ENCODE measurements around the gene PON3. TPM values are rescaled to one million over a fixed set of nuclear protein-coding genes. Genes with fewer than 3 reads are reported as not detected.

PON3 gene
- total and polyA plus RNA-seq, 2 of the 4 experiments (the other 2 are of a cell fraction) = not detected

DNA sequence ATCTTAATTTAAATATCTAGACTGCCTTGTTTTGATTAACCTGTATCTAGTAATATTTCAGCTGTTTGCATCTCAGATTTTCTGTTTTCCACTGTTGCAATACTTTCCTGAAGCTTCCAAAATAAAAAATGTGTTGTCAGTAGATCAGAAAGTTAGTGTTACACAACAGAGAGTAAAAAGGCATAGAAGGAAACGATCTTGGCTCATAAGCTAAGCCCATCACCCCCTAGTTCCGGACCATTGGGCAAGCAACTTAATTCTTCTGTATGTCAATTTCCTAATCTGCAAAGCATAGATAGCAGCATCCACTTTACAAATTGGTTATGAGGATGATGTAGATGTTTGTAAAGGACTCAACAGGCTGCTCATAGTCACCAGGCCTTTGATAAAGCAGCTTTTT, 4.4 kb downstream of the PON3 start:
- no peak for TF ChIP-seq CHD1 (IDR thresholded peaks at IDR 0.05; ENCODE audit: low read depth, low read length)
- TF ChIP-seq MAZ (IDR thresholded peaks at IDR 0.05; ENCODE audit: borderline replicate concordance, low read depth, low read length) = no peak
- no peak for TF ChIP-seq NFE2L2 (IDR thresholded peaks at IDR 0.05; ENCODE audit: low read depth, low read length)
- TF ChIP-seq SMC3 (IDR thresholded peaks at IDR 0.05; ENCODE audit: low read depth, low read length) = no peak
- no peak for TF ChIP-seq CEBPB (IDR thresholded peaks at IDR 0.05; ENCODE audit: low read depth, low read length)
- no peak for TF ChIP-seq RAD21 (IDR thresholded peaks at IDR 0.05; ENCODE audit: low read length)
- no peak for TF ChIP-seq MXI1 (IDR thresholded peaks at IDR 0.05; ENCODE audit: borderline replicate concordance, low read depth, low read length)
- TF ChIP-seq, protein P1, sequence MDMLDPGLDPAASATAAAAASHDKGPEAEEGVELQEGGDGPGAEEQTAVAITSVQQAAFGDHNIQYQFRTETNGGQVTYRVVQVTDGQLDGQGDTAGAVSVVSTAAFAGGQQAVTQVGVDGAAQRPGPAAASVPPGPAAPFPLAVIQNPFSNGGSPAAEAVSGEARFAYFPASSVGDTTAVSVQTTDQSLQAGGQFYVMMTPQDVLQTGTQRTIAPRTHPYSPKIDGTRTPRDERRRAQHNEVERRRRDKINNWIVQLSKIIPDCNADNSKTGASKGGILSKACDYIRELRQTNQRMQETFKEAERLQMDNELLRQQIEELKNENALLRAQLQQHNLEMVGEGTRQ (IDR thresholded peaks at IDR 0.05; ENCODE audit: low read depth, low read length) = no peak
- no peak for TF ChIP-seq FOS (IDR thresholded peaks at IDR 0.05; ENCODE audit: low read depth, low read length)
- TF ChIP-seq, protein P2, sequence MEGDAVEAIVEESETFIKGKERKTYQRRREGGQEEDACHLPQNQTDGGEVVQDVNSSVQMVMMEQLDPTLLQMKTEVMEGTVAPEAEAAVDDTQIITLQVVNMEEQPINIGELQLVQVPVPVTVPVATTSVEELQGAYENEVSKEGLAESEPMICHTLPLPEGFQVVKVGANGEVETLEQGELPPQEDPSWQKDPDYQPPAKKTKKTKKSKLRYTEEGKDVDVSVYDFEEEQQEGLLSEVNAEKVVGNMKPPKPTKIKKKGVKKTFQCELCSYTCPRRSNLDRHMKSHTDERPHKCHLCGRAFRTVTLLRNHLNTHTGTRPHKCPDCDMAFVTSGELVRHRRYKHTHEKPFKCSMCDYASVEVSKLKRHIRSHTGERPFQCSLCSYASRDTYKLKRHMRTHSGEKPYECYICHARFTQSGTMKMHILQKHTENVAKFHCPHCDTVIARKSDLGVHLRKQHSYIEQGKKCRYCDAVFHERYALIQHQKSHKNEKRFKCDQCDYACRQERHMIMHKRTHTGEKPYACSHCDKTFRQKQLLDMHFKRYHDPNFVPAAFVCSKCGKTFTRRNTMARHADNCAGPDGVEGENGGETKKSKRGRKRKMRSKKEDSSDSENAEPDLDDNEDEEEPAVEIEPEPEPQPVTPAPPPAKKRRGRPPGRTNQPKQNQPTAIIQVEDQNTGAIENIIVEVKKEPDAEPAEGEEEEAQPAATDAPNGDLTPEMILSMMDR (conservative IDR thresholded peaks at IDR 0.05; ENCODE audit: low read depth, low read length) = no peak
- no peak for TF ChIP-seq RFX5 (IDR thresholded peaks at IDR 0.05; ENCODE audit: low read depth, low read length)
- TF ChIP-seq MAFK (IDR thresholded peaks at IDR 0.05; ENCODE audit: low read depth, low read length) = no peak
- TF ChIP-seq POLR2A (IDR thresholded peaks at IDR 0.05; ENCODE audit: low read depth, low read length) = no peak
- TF ChIP-seq, protein P3, sequence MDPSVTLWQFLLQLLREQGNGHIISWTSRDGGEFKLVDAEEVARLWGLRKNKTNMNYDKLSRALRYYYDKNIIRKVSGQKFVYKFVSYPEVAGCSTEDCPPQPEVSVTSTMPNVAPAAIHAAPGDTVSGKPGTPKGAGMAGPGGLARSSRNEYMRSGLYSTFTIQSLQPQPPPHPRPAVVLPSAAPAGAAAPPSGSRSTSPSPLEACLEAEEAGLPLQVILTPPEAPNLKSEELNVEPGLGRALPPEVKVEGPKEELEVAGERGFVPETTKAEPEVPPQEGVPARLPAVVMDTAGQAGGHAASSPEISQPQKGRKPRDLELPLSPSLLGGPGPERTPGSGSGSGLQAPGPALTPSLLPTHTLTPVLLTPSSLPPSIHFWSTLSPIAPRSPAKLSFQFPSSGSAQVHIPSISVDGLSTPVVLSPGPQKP (IDR thresholded peaks at IDR 0.05; ENCODE audit: borderline replicate concordance, low read depth, low read length) = no peak
- TF ChIP-seq BHLHE40 (IDR thresholded peaks at IDR 0.05; ENCODE audit: low read depth, low read length) = no peak
- TF ChIP-seq RCOR1 (IDR thresholded peaks at IDR 0.05; ENCODE audit: insufficient replicate concordance, low read length) = no peak
- in situ Hi-C loops (cut with MboI; ENCODE audit: low sequenced_read_pairs) = no loop called here
- H2AK9ac ChIP-seq (replicated peaks; ENCODE audit: low read depth, low read length, poor library complexity) = no peak overlapping the region
- H3K9ac ChIP-seq (ENCODE audit: low read depth, low read length) = no peak overlapping the region
- dilution Hi-C loops (cut with HindIII; ENCODE audit: low sequenced_read_pairs, unreplicated experiment) = no loop called here
- no peaks in the 10 kb centered on the region for H3K9me1 ChIP-seq (ENCODE audit: insufficient read depth, low read length)
- no peak overlapping the region for H3K4me2 ChIP-seq (ENCODE audit: low read depth, low read length)
- no peak overlapping the region for H4K5ac ChIP-seq (ENCODE audit: low read depth, low read length)
- H3K56ac ChIP-seq (ENCODE audit: extremely low read depth, insufficient read depth, low read length) = no peak overlapping the region
- ChIA-PET CTCF (interaction anchor here (0.7 kb wide), 1 partner anchor 14 kb away, joined by 3 read pairs; no protein-coding TSS in a partner anchor), POLR2A (ENCODE audit: unreplicated experiment) (no interaction called here)
- no peak overlapping the region for H2BK5ac ChIP-seq (ENCODE audit: low read depth, low read length, poor library complexity, severe bottlenecking)
- H4K8ac ChIP-seq (ENCODE audit: low read depth in 2 of 2, low read length in 2 of 2) = no peak overlapping the region
- no peak overlapping the region for H4K91ac ChIP-seq (ENCODE audit: insufficient read depth, low read depth, low read length)
- H3K4ac ChIP-seq (ENCODE audit: low read depth, low read length) = no peak overlapping the region
- no peaks in the 10 kb centered on the region for H3K4me1 ChIP-seq (ENCODE audit: control insufficient read depth, insufficient read depth, low read length)
- no peak overlapping the region for H3K14ac ChIP-seq (replicated peaks; ENCODE audit: low read depth, low read length)
- no peak overlapping the region for H3K27ac ChIP-seq (ENCODE audit: insufficient read depth, low read length)
- H3K4me3 ChIP-seq (ENCODE audit: insufficient read depth, low read depth, low read length) = no peak overlapping the region
- DNase-seq = no peak
- no peak for ATAC-seq (ENCODE audit: low read depth)
- no CpG with 5 or more reads among the region's 2 CpGs for WGBS, 2 experiments (ENCODE audit: extremely low coverage in 2 of 2, insufficient read length in 1 of 2)
- H3K36me3 ChIP-seq (ENCODE audit: control insufficient read depth, insufficient read depth, low read length) = no peaks in the 10 kb centered on the region
- no peak overlapping the region for H2BK120ac ChIP-seq (ENCODE audit: low read depth, low read length)
- no peaks in the 10 kb centered on the region for H3K9me3 ChIP-seq (ENCODE audit: control insufficient read depth, insufficient read depth, low read length)
- H3K18ac ChIP-seq (ENCODE audit: low read depth, low read length) = no peak overlapping the region
- no peak overlapping the region for H2AFZ ChIP-seq (replicated peaks; ENCODE audit: low read length, poor library complexity)
- no peak overlapping the region for H2BK15ac ChIP-seq (ENCODE audit: low read depth, low read length)
- H3K79me1 ChIP-seq (ENCODE audit: low read depth in 1 of 2, low read length in 2 of 2) = no peaks in the 10 kb centered on the region
- no peak overlapping the region for H2BK20ac ChIP-seq (ENCODE audit: low read depth, low read length)
- no peak overlapping the region for H3K23ac ChIP-seq (ENCODE audit: low read depth, low read length)
- BruUV-seq (replicated peaks) = no TSS peak
- H3K27me3 ChIP-seq (ENCODE audit: control insufficient read depth, insufficient read depth, low read length) = peaks cover 4% of the 10 kb centered on the region
- no peaks in the 10 kb centered on the region for H4K20me1 ChIP-seq (ENCODE audit: insufficient read depth, low read length)
- intact Hi-C loops (cut with micrococcal nuclease) = no loop called here
- H2AK5ac ChIP-seq (ENCODE audit: low read depth, low read length) = no peak overlapping the region

All from IMR-90 (cell line).